ENCODE data around the gene KDM2B.
A peak's percentile ranks its signal among the peaks of the same experiment; 100 is the strongest.
"Not testable (repeated sequence)": the region's sequence is repeated elsewhere in the genome, so short reads cannot be mapped to it uniquely, and the experiment has no call there.

KDM2B gene

DNA sequence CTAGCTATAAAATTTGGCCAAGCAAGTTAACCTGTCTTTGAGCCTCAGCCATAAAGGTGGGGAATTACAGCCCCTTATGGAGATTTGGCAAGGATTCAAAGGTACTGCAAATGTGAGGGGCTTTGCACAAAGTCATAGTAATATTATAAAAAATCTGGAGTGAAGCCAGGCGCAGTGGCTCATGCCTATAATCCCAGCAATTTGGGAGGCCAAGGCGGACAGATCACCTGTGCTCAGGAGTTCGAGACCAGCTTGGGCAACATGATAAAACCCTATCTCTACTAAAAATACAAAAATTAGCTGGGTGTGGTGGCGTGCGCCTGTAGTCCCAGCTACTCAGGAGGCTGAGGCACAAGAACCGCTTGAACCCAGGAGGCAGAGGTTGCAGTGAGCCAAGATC, 4.1 kb upstream of the KDM2B start:
- not testable (repeated sequence) for DNase-seq (ENCODE audit: low read depth in 2 of 2)

DNA sequence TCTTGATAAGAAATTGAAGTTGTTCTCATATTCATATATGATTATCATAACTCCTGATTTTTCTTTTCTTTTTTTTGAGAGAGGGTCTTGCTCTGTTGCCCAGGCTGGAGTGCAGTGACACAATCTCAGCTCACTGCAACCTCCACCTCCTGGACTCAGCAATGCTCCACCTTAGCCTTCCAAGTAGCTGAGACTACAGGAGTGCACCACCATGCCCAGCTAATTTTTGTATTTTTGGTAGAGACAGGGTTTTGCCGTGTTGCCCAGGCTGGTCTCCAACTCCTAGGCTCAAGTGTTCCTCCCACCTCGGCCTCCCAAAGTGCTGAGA, 2.5 kb upstream of the KDM2B start:
- not testable (repeated sequence) for DNase-seq (ENCODE audit: low read depth in 2 of 2)

DNA sequence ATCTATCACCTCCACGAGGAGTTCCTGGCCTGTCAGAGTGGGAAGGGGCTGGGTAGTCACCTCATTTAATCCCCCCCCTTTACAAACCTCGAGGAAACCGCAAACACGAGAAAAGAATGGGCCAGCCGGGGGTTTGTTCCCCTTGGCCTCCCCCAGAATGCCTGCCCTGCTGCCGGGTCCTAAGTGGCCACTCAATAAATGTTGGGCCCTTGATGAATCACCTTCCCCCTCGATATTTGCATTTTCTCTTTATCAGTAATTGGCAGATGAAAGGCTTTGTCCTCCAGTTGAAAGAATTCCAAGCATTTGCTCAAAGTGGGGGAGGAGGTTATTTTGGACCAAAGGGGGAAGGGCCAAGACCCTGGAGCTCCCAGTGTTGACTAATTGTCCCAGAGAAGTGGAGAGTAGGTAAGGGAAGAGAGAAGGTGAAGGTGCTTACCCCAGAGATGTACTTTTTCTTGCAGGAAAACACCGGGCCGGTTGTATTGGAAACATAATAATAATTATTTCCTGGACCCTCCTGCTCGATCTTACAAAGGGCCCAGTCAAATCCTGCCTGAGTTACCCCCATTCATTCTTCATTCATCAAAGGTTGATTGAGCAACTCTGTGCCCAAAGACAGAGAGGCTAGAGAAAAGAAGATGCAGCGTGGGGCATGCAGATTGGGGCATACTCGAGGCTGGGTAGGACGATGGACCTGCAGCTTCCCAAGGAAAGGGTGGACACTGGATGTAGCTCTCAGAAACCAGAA, 1.9 kb upstream of the KDM2B start:
- DNase-seq (ENCODE audit: low read depth in 2 of 2), result no peak

DNA sequence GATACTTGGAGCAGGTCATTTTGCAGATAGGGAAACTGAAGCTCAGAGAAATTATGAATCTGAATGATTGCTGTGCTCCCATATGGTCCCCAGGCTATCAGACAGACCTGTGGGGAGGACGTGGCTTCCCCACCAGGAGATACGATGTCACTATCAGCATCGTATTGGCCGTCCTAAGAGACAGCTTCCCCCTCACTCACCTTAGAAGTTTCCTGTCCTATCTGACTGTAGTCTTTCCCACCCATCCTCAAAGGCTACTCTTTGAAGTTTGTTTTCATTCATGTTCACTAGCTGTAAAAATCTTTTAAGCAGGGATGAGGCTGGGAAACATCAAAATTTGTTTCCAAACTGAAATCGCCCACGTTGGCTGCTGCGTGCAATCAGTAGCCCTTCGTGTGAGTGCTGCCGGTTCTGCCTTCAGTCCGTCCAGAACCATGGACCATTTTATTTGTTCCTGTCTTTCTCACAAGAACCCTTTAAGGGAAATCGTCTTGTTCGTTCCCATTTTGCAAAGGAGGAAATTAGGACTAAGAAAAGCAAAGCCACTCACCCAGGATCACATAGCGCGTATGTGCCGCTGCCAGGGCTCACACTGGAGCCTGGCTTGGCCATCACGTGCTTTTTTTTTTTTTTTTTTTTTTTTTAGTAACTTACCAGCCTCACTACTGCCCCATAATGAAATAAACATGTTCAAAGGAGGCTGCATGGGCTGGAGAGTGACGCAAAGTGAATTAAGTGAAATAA, 1.0 kb upstream of the KDM2B start:
- no peak for DNase-seq (ENCODE audit: low read depth in 2 of 2)

DNA sequence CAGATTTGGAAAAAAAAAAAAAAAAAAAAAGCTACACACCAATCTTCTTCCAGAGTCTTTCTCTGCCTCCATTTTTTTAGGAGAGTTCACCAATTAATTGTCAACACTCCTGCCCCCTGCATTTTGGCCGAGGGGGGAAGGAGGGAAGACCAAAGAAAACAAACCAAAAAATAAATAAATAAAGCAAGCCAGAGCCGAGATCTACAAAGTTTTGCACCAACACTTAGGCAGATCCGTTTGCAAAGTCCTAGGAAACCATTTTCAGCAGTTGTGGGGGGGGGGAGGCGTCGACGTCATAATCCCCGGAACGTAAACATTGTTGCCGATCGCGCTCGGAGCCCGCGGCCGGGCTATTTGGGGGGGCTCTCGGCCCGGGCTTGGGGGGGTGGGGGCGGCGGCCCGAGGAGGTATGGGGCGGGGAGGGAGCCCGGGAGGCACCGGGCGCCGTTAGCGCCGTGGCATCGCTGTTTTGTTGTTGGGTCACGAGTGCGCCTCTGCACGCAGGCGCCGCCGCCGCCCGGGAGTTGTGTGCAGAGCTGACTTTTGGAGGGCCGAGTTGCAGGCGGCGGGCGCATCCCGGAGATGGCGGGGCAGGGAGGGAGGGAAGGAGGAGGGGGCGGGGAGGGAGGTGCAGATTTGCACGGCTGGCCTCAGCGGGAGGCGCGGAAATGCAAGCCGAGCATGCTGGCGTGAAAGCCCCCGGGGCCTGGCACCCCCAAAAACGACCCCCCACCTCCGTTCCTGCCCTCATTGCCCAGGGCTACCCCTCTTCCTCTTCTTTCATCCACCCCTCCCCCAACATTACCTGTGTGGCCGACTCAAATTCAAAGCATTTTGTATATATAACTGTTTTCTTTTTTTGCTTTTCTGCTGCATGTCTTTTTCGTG, 598 bp downstream of the KDM2B start:
- DNase-seq (ENCODE audit: low read depth in 2 of 2), result peak; percentile 49

DNA sequence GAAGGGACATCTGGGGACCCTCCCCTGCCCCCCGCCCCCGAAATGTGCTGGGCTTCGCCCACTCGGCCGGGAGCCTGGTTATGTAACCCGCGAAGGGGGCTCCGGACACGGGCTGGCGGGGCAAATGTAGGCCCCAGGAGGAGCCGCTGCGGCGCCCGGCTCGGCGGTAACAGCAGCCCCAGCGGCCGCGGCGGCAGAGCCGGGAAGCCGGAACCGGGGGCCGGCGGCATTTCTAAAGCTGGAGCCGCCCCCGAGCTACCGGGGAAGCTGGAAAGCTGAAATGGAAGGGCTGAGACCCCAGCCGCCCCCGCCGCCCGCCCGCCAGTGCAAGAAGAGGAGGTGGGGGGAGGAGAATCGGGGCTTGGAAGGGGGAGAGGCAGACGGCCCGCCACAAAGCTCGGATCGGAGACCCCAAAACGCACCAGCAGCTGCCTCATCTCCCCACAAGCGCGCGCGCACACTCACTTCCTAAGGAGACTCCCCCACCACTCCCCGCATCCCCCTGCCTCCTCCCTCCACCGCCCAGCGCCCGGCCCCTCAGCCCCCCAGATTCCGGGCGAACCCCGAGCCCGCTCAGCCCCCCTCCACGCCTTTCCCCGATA, 1.5 kb downstream of the KDM2B start:
- no peak for DNase-seq (ENCODE audit: low read depth in 2 of 2)

DNA sequence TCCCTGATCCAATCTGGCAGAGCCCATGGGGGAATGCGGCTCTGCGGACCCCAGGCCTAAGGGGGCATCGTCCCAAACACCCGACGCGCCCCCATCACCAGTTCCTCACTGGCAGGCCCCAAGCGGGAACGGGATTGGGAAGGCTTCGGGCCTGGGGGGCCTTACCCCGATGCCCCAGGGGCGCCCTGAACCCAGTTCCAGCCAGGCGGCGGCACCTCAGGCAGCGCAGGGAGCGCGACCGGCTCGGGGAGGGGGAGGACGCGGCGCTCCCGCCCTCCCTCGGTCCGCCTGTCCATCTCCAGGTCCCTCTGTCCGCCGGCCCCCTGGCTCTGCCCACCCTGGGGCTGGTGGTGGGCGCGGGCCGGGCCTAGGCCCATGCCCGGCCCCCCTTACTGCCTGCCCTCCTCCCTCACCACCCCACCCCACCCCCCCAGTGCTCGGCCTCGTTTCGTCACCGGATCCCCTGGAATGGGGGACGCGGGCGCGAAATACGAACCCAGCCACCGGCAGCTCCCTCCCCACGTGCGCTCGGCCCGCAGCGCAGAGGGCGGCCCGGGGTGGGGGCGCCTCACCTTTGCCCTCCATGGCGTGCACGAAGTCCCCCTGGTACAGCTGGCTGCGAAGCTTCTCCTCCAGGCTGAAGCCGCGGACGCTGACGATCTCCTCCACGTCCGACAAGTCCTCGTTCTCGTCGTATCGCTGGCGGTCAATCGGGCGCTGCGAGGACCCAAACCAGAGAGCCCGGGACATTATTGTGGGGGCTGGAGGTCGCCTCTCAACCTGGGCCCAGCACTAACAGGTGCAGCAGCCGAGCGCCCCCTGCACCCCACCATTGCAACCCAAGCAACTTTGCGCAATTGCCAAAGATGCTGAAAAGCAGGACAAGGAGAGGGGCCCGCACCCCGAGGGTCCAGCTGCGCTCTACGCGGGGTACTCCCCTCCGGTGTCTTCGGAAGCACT, 2.3 kb downstream of the KDM2B start:
- no peak for DNase-seq (ENCODE audit: low read depth in 2 of 2)

DNA sequence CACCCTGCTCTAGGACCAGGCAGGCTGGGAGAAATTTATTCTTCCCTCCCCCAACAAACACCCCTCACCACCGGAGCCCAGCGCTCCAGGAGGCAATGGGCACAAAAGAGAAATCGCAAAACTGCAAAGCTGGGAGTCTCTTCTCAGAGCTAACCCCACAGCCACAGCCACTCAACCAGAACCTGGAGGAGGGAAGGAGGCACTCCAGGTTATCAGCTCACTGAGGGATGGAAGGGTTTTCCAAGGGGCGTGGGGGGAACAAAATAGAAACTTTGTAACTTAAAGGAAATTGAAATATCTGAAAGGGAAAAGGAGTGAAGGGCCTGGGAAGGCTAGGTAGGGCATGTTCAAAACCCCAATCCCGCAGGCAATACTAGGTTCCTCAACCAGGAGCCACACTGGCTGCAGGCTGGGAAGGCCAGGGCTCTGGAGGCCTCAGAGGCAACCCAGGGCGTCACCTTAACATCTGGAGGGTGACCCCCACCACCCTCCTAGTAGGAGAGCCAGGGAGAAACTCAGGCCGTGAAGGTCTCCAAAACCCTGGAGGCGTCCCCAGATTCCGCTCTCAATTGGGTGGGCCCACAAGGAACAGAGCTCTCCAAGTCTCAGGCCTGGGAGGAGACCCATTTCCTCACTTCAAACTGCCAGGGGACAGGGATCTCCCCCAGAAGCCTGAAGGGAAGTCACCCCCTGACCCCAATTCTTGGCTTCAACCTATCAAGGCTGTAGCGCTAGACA, 3.2 kb downstream of the KDM2B start:
- DNase-seq (ENCODE audit: low read depth in 2 of 2), result no peak

DNA sequence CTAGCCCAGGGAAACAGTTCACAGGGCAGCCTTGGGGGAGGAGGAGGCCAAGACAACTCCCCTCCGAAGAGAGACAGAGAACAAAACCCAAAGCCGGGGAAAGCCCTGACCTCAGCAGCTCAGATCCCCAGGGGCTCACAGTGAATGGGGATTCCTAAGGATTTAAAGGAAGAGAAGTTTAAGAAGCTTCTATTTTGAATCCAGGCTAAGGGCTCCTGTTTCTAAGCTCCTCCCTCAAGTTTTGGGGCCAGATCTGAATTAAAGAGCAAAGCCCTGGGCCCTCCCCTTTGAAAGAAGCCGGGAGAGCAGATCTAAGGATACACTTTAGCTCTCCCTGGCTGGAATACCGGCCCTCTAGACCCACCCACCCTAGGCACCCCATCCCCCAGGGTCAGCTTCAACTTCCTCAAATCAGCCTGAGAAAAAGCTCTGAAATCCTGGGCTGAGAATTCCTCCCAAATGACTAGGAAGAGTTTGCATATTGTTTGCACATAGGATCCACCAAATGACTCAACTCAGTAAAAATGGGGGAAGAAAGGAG, 3.9 kb downstream of the KDM2B start:
- DNase-seq (ENCODE audit: low read depth in 2 of 2), result no peak

DNA sequence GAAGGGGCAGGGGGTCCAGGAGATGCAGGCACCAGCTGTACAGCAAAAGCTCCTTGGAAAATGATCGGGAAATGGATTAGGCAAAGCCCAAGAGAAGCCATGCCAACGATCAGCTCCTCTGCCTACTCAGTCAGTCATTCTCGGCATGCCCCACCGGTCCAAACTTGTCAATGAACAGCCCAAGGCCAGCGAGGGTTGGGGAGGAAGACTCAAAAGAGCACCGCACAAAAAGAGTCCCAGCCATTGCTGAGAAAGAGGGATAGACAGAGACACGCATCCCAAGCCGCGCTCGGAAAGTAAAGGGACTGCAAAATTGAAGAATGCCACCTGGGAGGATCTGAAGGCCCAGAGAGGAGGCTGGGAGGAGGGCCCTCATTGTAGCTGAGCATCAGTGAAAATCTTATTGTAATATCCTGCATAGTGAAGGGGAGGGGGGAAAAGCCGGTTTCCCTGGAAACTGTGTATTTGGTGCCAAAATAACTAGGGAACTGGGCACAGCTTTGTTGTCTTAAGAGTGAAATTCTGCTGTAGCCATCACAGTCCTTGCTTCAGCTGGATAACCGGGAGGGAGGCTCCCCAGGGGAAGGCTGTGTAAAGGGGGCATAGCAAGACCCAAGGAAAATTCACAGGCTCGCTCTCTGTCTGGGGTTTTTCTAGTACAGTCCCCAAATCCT, 4.7 kb downstream of the KDM2B start:
- no peak for DNase-seq (ENCODE audit: low read depth in 2 of 2)

DNA sequence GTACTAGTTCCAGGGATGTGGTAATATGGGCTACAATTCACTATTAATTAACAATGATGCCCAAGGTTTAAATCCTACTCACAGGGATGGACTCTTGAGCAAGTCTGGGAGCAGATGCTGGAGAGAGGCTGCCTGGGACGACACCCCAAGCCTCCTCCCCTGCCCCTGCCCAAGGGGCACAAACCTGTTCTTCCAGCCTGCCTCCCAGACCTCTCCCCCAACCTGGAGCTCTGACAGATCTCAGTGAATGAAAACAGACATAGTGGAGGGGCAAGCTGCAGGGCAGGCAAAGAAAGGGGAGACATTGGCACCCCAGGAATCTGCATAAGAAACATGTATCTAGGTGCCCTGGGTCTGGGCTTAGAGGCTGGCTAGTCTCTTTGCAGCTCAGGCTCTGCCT, 5.8 kb downstream of the KDM2B start:
- DNase-seq (ENCODE audit: low read depth in 2 of 2), result no peak

DNA sequence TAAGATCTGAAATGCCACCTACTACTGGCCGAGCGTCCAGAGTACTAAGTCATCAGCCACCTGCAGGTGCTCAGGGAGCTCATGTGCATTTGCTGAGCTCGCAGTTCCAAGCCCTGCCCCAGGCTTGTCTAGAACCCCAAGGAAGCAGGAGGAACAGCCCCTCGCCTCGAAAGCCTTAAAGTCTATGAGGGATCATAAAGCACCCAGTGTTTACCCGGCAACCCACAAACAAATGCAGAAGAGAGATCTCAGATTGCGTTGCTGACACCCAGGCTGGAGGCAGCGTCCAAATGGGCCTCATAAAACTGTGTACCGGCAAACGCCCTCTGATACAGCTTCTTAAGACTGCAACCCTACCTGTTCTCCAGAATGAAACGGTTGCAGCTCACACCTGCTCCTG, 6.8 kb downstream of the KDM2B start:
- no peak for DNase-seq (ENCODE audit: low read depth in 2 of 2)

DNA sequence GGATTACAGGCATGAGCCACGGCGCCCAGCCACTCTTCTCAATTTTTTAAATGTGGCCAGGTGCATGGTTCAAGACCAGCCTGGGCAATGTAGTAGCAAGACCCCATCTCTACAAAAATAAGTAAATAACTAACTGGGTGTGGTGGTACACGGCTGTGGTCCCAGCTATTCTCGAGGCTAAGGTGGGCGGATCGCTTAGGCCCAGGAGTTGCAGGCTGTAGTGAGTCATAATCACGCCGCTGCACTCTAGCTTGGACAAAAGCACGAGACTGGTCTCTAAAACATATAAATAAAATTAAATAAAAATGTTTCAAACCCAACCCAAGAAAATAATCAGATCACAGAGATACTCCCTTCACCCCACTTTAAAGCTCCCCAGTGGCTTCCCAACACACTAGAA, 8.9 kb downstream of the KDM2B start:
- DNase-seq (ENCODE audit: low read depth in 2 of 2), result no peak

DNA sequence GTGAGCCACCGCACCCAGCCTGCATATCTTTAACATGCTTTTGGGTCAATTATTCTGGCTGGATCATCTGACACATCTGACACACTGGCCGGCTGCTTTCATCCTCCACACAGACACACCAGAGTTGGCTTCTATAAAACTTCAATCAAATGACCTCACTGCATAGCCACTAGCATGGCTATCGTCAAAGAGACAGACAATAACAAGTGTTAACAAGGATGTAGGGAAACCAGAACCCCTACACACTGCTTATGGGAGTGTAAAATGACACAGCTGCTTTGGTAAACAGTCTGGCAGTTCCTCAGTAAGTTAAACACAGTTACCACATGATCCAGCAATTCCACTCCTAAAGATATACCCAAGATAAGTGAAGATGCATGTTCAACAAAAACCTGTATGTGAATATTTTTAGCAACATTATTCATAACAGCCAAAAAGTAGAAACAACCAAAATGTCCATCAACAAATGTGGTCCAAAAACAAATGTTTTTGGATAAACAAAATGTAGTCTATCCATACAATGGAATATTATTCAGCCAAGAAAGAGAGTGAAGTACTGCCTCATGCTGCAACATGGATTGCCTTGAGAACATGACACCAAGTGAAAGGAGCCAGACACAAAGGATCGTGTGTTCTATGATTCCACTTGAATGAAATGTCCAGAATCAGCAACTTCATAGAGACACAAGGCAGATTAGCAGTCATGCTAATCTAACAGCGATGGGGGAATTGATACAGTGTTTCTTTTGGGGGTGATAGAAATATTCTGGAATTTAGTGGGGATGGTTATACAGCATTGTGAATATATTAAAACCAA, 10.1 kb downstream of the KDM2B start:
- DNase-seq (ENCODE audit: low read depth in 2 of 2), result no peak

DNA sequence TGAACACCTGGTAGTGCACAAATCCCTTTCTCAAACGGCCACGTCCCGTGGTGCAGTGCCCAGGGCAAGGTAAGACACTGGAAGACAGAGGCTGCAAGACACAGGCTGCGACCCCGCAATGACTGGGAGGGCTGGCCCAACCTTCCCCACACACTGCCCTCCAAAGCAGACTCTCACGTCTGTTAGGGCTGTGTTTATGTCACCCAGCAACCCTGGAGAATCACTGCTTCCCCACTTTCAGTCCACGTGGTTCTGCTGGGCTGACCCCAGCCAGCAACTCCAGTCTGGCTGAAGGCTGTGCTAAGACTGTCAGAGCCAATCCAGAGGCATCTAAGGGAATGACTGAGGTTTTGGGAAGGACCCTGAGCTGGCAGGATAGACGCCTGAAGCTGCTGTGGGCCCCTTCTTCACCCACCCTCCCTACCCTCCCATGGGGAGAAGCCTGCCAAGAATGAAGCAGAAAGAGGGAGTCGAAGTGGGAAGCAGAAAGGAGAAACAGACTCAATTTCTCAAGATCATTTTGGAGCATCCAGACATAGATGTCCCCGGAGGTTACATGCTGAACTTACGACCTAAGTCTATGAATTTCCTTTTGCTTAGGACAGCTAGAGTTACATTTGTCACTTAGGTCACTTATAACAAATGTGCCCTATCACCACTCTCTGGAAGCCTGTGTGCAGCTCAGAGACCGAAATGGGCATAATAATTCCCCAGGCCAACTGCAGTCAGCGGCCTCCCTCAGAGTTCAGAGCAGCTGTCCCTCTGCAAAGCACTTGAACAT, 11.7 kb downstream of the KDM2B start:
- DNase-seq (ENCODE audit: low read depth in 2 of 2), result no peak

DNA sequence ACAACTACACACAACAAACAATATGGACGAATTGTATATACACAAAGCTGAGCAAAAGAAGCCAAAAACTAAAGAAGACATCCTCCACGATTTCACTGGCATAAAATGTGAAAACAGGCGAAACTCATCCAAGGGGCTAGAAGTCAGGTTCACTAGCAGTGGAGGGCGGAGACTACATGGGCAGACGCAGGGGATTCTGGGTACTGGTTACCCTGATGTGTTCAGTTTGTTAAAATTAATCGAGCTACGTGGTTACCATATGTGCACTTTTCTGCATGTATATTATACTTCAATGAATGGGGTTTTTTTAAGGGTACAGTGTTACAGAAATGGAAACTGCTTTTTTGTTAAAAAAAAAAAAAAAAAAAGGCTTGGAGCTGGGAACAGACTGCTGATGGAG, 12.3 kb downstream of the KDM2B start:
- DNase-seq (ENCODE audit: low read depth in 2 of 2), result no peak

DNA sequence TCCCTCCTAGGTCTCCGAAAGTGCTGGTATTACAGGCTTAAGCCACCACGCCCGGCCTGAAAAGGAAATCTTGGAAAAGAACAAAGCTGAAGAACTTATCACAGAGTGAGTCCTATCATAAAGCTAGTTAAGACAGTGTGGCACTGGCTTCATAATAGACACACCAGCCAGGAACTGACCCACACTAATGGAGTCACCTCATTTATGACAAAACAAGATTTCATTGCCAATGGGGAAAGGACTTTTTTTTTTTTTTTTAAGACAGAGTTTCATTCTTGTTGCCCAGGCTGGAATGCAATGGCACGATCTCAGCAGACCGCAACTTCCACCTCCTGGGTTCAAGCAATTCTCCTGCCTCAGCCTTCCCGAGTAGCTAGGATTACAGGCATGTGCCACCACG, 15.7 kb downstream of the KDM2B start:
- DNase-seq (ENCODE audit: low read depth in 2 of 2), result no peak

DNA sequence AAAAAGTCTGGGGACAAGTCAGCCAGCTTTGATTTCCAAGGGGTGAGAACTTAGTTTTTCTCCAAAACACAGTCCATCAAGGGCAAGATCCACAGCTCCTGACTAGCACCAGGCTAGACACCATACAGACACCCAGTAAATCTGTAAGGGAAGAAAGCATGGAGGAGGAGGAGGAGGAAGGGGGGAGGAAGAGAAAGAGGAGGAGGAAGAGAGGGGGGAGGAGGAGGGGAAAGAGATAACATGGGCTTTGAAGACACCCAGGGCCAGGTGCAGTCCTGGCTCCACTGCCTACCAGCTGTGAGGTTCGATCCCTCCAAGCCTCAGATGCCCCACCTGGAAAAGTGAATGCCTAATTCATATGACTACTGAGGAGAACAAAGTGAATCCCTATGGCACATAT, 18.3 kb downstream of the KDM2B start:
- DNase-seq (ENCODE audit: low read depth in 2 of 2), result no peak

Measured in stimulated activated CD8-positive, alpha-beta memory T cell treated with anti-CD3 and anti-CD28 coated beads, Interleukin-15, amount 100 ng/mL, for 48 hours (primary cell).